Measurements from ENCODE around the gene GUSB.
A peak's percentile ranks its signal among the peaks of the same experiment; 100 is the strongest.

The GUSB gene

DNA sequence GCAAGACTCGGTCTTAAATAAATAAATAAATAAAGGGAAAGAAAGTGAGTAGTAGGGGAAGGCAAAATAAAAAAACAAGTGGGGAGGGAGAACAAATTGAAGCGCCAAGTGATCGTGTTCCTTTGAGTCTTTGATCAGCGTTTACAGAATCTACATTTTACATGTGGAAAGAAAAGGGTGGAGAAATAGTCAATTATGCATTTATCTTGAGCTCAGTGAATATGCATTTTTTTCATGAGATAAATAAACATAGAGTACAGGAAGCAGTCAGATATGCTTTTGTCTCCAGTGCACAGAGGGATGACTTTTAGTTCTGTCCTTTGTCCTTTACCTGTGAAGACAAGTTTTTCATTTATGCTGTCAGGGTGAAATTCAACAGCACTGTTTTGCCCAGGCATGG lies 6.1 kb upstream of the GUSB start:
- Histone ChIP-seq H3K36me3 (ENCODE audit: control insufficient read depth, insufficient read depth, low read length) (no peaks in the 10 kb centered on the region), H3K9ac (no peak overlapping the region), H3K9me3 (ENCODE audit: control insufficient read depth, low read length) (no peaks in the 10 kb centered on the region), H3K79me2 (no peaks in the 10 kb centered on the region), H2AFZ (peak overlapping the region; percentile 28), H3K4me1 (no peaks in the 10 kb centered on the region), H3K4me2 (ENCODE audit: low read length) (no peak overlapping the region), H3K4me3 (ENCODE audit: low read depth, low read length) (no peak overlapping the region), H3K27me3 (ENCODE audit: control insufficient read depth, insufficient read depth, low read length) (no peaks in the 10 kb centered on the region), H3K27ac (no peak overlapping the region)
- TF ChIP-seq, protein P1, sequence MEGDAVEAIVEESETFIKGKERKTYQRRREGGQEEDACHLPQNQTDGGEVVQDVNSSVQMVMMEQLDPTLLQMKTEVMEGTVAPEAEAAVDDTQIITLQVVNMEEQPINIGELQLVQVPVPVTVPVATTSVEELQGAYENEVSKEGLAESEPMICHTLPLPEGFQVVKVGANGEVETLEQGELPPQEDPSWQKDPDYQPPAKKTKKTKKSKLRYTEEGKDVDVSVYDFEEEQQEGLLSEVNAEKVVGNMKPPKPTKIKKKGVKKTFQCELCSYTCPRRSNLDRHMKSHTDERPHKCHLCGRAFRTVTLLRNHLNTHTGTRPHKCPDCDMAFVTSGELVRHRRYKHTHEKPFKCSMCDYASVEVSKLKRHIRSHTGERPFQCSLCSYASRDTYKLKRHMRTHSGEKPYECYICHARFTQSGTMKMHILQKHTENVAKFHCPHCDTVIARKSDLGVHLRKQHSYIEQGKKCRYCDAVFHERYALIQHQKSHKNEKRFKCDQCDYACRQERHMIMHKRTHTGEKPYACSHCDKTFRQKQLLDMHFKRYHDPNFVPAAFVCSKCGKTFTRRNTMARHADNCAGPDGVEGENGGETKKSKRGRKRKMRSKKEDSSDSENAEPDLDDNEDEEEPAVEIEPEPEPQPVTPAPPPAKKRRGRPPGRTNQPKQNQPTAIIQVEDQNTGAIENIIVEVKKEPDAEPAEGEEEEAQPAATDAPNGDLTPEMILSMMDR (IDR thresholded peaks at IDR 0.05) = no peak

DNA sequence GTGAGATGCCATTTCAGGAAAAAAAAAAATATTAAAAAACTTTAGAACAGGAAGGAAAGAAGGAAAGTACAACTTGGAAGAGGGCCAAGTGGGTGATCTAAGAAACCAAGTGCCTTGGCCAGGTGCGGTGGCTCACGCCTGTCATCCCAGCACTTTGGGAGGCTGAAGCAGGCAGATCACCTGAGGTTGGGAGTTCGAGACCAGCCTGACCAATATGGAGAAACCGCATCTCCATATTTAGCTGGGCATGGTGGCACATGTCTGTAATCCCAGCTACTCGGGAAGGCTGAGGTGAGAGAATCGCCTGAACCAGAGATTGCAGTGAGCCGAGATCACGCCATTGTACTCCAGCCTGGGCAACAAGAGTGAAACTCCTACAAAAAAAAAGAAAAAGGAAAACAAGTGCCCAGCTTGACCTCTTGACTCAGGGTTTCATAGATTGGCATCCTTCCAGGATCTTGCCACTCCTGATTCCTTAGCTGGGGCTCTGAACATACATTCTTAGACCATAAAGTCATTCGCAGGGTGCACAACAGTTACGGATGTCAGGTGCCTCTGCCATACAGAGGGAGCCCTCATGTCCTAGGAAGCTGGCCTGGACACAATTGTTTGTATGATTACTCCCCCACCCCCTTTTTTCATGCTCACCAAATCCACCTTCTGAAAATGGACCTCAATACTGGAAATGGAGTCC lies 2.1 kb upstream of the GUSB start:
- TF ChIP-seq, protein P1 (IDR thresholded peaks at IDR 0.05) = no peak
- H3K27me3 ChIP-seq (ENCODE audit: control insufficient read depth, insufficient read depth, low read length) = no peaks in the 10 kb centered on the region
- H3K9ac ChIP-seq = no peak overlapping the region
- no peak overlapping the region for H3K27ac ChIP-seq
- no peak overlapping the region for H3K4me3 ChIP-seq (ENCODE audit: low read depth, low read length)
- peaks cover 5% of the 10 kb centered on the region for H3K4me1 ChIP-seq
- no peak overlapping the region for H3K4me2 ChIP-seq (ENCODE audit: low read length)
- no peaks in the 10 kb centered on the region for H3K36me3 ChIP-seq (ENCODE audit: control insufficient read depth, insufficient read depth, low read length)
- no peak overlapping the region for H2AFZ ChIP-seq
- H3K79me2 ChIP-seq = peaks cover 5% of the 10 kb centered on the region
- H3K9me3 ChIP-seq (ENCODE audit: control insufficient read depth, low read length) = no peaks in the 10 kb centered on the region

GRCh38 chr7:65980478-65981250 lies 1.3 kb downstream of the GUSB start:
- Histone ChIP-seq H3K4me2 (ENCODE audit: low read length) (peak overlapping the region; percentile 78), H3K27me3 (ENCODE audit: control insufficient read depth, insufficient read depth, low read length) (no peaks in the 10 kb centered on the region), H3K36me3 (ENCODE audit: control insufficient read depth, insufficient read depth, low read length) (no peaks in the 10 kb centered on the region), H3K4me3 (ENCODE audit: low read depth, low read length) (peak overlapping the region; percentile 80), H2AFZ (no peak overlapping the region), H3K4me1 (peaks cover 5% of the 10 kb centered on the region), H3K79me2 (peaks cover 5% of the 10 kb centered on the region), H3K9ac (no peak overlapping the region), H3K27ac (peak overlapping the region; percentile 51), H3K9me3 (ENCODE audit: control insufficient read depth, low read length) (no peaks in the 10 kb centered on the region)
- TF ChIP-seq, protein P1 (IDR thresholded peaks at IDR 0.05) = no peak

- Histone ChIP-seq H3K4me3 (ENCODE audit: low read depth, low read length) (no peak overlapping the region), H3K4me1 (peaks cover 5% of the 10 kb centered on the region), H3K9me3 (ENCODE audit: control insufficient read depth, low read length) (no peaks in the 10 kb centered on the region), H2AFZ (no peak overlapping the region), H3K27me3 (ENCODE audit: control insufficient read depth, insufficient read depth, low read length) (no peaks in the 10 kb centered on the region), H3K36me3 (ENCODE audit: control insufficient read depth, insufficient read depth, low read length) (no peaks in the 10 kb centered on the region), H3K9ac (no peak overlapping the region), H3K79me2 (peaks cover 5% of the 10 kb centered on the region), H3K27ac (peak overlapping the region; percentile 51), H3K4me2 (ENCODE audit: low read length) (peak overlapping the region; percentile 78)
- TF ChIP-seq, protein P1 (IDR thresholded peaks at IDR 0.05) = no peak
These were observed 2.2 kb downstream of the GUSB start for GRCh38 chr7:65979583-65980477.
